BE2C (cell line): ENCODE measurements around the gene SLC35A2.

Source experiments
- DNase-seq: peaks from one replicate; pipeline ENCODE4 v3.0.0-alpha.2; 2020
- H3K27me3 ChIP-seq: fragments of 250-450 bp; sonication (Bioruptor Pico); 2 replicates; pipeline ENCODE4 v1.5.1; 2020; ENCODE audit warnings: mild to moderate bottlenecking
- H3K36me3 ChIP-seq: fragments of 250-450 bp; sonication (Bioruptor Pico); 2 replicates; pipeline ENCODE4 v1.5.1; 2020; ENCODE audit warnings: mild to moderate bottlenecking
- H3K4me1 ChIP-seq: fragments of 250-450 bp; sonication (Bioruptor Pico); 2 replicates; pipeline ENCODE4 v1.5.1; 2020
- H3K4me3 ChIP-seq: 2 replicates; pipeline ENCODE4 v1.5.1; 2011; ENCODE audit warnings: low read depth, low read length
- H3K9me3 ChIP-seq: fragments of 250-450 bp; sonication (Bioruptor Pico); 2 replicates; pipeline ENCODE4 v1.5.1; 2020
- TF ChIP-seq, protein P1 (sequence below): IDR thresholded peaks from 2 replicates; pipeline ENCODE4 v1.5.1; 2012; ENCODE audit warnings: mild to moderate bottlenecking, low read depth, low read length

The SLC35A2 gene

DNA sequence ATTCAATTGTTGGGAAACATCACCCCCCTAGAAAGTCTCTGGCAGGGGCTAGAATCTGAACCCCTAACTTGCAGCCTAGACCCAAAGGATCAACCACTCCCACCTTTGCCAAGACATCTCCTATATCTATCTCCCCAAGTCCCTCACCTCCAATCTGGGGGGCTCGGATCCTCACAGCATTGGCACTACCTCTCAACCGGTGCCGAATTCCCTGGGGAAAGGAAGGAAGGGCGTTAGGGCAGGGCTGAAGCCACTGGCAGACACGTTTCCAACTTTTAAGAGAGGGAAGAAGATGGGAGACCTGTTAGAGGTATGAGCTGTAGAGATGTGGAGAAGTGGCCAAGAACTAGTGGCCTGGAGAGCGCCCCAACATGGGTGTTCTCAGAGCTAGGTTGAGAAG, 16.6 kb downstream of the SLC35A2 start:
- Histone ChIP-seq H3K9me3 (no peaks in the 10 kb centered on the region), H3K4me1 (no peaks in the 10 kb centered on the region), H3K36me3 (no peaks in the 10 kb centered on the region), H3K4me3 (no peak overlapping the region), H3K27me3 (no peaks in the 10 kb centered on the region)
- TF ChIP-seq, protein P1, sequence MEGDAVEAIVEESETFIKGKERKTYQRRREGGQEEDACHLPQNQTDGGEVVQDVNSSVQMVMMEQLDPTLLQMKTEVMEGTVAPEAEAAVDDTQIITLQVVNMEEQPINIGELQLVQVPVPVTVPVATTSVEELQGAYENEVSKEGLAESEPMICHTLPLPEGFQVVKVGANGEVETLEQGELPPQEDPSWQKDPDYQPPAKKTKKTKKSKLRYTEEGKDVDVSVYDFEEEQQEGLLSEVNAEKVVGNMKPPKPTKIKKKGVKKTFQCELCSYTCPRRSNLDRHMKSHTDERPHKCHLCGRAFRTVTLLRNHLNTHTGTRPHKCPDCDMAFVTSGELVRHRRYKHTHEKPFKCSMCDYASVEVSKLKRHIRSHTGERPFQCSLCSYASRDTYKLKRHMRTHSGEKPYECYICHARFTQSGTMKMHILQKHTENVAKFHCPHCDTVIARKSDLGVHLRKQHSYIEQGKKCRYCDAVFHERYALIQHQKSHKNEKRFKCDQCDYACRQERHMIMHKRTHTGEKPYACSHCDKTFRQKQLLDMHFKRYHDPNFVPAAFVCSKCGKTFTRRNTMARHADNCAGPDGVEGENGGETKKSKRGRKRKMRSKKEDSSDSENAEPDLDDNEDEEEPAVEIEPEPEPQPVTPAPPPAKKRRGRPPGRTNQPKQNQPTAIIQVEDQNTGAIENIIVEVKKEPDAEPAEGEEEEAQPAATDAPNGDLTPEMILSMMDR, result no peak
- DNase-seq, result no peak

DNA sequence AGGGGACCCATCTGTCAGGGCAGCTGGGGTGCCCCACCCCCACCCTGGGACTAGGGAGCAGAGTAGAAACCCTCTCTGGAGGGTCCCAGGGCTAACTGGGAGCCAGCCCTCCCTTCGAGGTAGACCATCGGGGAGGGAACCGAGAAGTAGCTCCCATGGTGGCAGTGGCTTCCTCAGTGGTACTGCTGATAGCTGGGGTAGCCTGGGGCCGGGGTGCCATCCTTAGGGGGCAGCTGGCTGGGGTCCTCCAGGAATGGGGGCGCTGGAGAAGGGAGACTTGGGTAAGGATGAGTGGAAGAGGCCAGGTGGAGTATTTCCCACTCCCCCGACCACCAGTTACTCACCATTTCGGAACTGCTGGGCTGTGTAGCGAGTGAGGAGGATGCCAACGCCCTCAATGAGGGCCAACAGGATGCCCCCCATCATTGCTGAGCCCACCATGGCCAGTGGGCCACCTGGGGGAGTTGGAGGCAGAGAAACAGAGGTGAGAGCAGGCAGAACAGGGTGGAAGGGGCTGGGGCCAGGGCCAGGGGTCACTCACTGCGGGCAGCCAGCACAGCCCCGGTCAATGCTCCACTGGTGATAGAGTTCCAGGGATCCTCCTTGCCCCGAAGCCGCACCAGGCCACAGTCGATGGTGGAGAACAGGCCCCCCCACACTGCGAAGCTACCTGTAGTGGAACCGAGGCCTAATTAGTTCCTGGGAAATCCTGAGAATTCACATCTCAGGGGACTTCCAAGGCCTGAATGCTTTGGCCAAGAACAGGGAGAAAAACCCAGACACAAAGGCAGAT, 17.7 kb downstream of the SLC35A2 start:
- TF ChIP-seq, protein P1, result no peak
- Histone ChIP-seq H3K36me3 (no peaks in the 10 kb centered on the region), H3K27me3 (no peaks in the 10 kb centered on the region), H3K4me1 (no peaks in the 10 kb centered on the region), H3K4me3 (no peak overlapping the region), H3K9me3 (no peaks in the 10 kb centered on the region)
- no peak for DNase-seq

DNA sequence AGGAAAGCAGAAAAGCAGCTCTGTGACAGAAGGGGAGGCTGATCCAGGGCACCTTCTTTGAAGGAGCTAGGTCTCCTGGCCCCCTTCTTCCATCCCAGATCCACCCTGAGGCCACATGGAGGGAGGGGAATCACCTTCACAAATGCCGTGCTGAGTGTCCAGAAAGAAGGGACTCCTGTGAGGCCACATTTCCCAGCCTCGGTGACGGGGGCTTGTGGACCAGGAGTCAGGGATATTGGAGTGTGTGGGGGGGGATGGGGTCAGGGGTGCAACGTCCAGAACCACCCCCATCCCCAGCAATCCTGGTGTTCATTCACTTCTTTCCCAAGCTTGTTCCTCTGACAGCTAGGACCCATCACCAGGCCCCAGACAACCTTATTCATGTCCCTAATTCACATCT, 18.6 kb downstream of the SLC35A2 start:
- TF ChIP-seq, protein P1, result no peak
- no peak for DNase-seq
- H3K36me3 ChIP-seq, result no peaks in the 10 kb centered on the region
- H3K27me3 ChIP-seq, result no peaks in the 10 kb centered on the region
- H3K4me1 ChIP-seq, result no peaks in the 10 kb centered on the region
- H3K9me3 ChIP-seq, result no peaks in the 10 kb centered on the region
- H3K4me3 ChIP-seq, result no peak overlapping the region

DNA sequence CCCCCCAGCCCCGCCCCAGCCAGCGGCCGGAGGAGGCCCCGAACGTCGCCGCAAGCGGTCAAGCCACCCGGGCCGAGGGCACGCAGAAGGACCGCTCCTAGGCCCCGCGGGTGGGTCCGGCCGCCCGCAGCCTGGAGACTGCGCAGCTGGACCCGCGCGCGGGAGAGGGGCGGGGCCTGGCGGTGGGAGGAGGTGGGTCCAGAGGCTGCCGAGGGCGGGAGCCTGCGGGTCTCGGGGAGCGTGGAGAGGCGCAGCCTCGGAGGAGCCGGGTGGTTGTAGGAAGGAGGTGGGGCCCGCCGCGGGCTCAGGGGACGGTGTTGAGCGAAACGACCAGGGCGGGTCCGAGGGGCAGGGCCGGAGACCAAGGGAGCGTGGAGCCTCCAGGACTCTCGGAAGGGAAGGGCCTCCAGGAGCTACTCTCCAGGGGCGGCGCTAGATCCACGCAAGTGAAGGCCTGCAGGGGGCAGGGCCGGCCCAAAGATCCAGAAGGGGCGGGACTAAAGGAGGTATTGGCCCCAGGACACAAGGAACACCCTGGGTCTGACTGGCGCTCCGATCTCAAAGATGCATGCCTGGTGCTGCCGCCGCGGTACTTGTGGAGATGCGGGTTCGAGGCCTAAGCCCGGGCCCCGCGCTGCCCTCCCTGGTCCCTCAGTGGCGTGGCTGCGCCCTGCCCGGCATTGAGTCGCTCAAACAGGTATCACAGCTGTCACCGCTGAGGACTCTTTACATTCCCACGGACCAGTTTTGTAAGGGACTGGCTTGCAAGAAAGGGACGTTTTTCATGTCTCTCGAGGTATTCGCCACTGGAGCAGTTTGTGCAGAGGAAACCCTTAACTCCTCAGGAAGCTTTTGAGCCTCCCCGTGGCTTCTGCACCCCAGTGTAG, 19.8 kb downstream of the SLC35A2 start:
- peak overlapping the region; percentile 49 for H3K4me3 ChIP-seq
- peak; percentile 89 for DNase-seq
- TF ChIP-seq, protein P1, result peak; percentile 58
- no peaks in the 10 kb centered on the region for H3K27me3 ChIP-seq
- no peaks in the 10 kb centered on the region for H3K36me3 ChIP-seq
- no peaks in the 10 kb centered on the region for H3K4me1 ChIP-seq
- no peaks in the 10 kb centered on the region for H3K9me3 ChIP-seq

DNA sequence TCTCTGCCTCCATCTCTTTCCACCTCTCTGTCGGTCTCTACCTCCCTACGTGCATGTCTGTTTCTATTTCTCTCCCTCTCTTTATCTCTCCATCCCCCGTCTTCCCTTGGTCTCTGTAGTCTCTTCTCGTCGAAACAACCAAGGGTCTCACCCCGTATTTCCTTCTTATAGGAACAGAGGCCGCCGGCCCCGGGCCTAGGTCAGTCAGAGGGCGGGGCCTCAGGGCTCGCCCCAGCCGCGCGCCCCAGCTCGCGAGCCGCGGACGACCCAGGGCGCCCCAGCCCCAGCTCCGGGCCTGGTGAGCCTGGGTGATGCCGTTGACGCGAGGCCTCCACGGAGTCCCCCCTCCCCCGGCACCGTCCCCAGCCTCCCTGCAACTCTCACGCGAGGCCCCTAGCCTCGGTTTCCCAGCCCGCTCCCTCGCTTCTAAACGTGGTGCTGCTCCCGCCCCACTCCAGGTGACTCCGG, 20.5 kb downstream of the SLC35A2 start:
- Histone ChIP-seq H3K27me3 (no peaks in the 10 kb centered on the region), H3K4me3 (peak overlapping the region; percentile 49), H3K4me1 (no peaks in the 10 kb centered on the region), H3K9me3 (no peaks in the 10 kb centered on the region), H3K36me3 (no peaks in the 10 kb centered on the region)
- DNase-seq, result no peak
- TF ChIP-seq, protein P1, result no peak
